Tibial nerve (tissue), 4 donors: Measurements from ENCODE around the gene SPRR2F. TPM values are rescaled to one million over a fixed set of nuclear protein-coding genes. Genes with fewer than 3 reads are reported as not detected.

Source experiments
- DNase-seq, 2 donors: peaks; one replicate each; pipeline ENCODE4 v3.0.0-alpha.2; 2019; ENCODE audit warnings: low spot score in 2 of 2
- H3K27ac ChIP-seq, 4 donors: fragments of 200-600 bp; sonication (generic) in 3 of 4; one replicate each; pipeline ENCODE4 v1.5.1; 2017 to 2019; ENCODE audit warnings: mild to moderate bottlenecking in 1 of 4
- H3K27me3 ChIP-seq, 2 donors: fragments of 200-600 bp; sonication (generic) in 1 of 2; one replicate each; pipeline versions ENCODE4 v1.5.1 to v1.6.0; 2017 to 2019
- H3K36me3 ChIP-seq, 3 donors: fragments of 200-600 bp; sonication (generic); one replicate each; pipeline ENCODE4 v1.5.1; 2018 to 2019
- H3K4me1 ChIP-seq, 4 donors: fragments of 200-600 bp; sonication (generic) in 3 of 4; one replicate each; pipeline ENCODE4 v1.5.1; 2017 to 2019
- H3K4me3 ChIP-seq, 4 donors: fragments of 200-600 bp; sonication (generic) in 3 of 4; one replicate each; pipeline ENCODE4 v1.5.1; 2017 to 2019; ENCODE audit warnings: mild to moderate bottlenecking in 1 of 4, moderate library complexity in 1 of 4
- H3K9me3 ChIP-seq, 4 donors: fragments of 200-600 bp; sonication (generic) in 3 of 4; one replicate each; pipeline ENCODE4 v1.5.1; 2017 to 2019
- EP300 ChIP-seq, 2 donors: sonication (generic); formaldehyde crosslinking; IDR thresholded peaks; one replicate each; pipeline ENCODE4 v1.6.1; 2017; ENCODE audit warnings: antibody characterized with exemption in 2 of 2, mild to moderate bottlenecking in 1 of 2
- POLR2A ChIP-seq, 2 donors: fragments of 450-650 bp; IDR thresholded peaks; one replicate each; pipeline ENCODE4 v1.6.1; 2017; ENCODE audit warnings: antibody characterized with exemption in 2 of 2, mild to moderate bottlenecking in 2 of 2, moderate library complexity in 2 of 2
- WGBS, 2 donors: methylation state at CpG; one replicate each; pipeline ENCODE4 v1.1.5; 2018; 5-methylcytosine and 5-hydroxymethylcytosine counted together
- total RNA-seq, 4 donors: library from RNA; depleted of rRNA; stranded (reverse); fragments of >200 nt; gene quantifications; one replicate each; pipeline ENCODE4 v1.1.0, GENCODE V29; 2016
- TF ChIP-seq, protein P1 (sequence below), 5 experiments: fragments of 200-600 bp in 3 of 5; fragments of 450-650 bp in 2 of 5; sonication (generic) in 3 of 5; IDR thresholded peaks; one replicate each; pipeline ENCODE4 v1.5.1; 2016 to 2019; ENCODE audit warnings: antibody characterized with exemption in 5 of 5, mild to moderate bottlenecking in 3 of 5, moderate library complexity in 2 of 5

Gene SPRR2F, protein sequence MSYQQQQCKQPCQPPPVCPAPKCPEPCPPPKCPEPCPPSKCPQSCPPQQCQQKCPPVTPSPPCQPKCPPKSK
- total RNA-seq, result not detected

DNA sequence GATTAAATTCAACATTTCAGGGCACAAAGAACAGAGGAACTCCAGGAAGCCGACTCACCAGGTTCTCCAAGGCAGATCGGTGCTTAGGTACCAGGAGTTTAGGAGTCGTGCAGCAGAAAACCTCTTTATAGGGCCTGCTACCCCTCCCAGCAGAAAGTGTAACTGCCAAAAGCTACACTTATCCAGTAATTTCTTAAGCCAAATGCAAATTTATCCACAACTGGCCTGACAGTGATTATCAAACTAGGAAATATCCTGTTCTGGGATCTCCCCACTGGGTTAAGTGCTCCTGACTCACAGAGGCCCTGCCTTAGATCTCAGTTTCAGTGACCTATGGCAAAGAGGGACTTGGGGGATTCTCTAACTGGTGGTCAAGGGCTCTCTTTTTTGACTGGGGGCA, at the start of gene SPRR2F:
Gene SPRR2F (minus strand): TSS at position 101 of the 400 bp plus-strand sequence. CDS start 783 bp downstream, outside the sequence.
- no peak for DNase-seq
- no peak within 1 kb of the TSS for H3K4me3 ChIP-seq
- no peaks in the 10 kb centered on the region for H3K9me3 ChIP-seq
- no peaks in the 10 kb centered on the region for H3K27me3 ChIP-seq
- 75 to 79% methylated on average over 3 of the region's 3 CpGs for WGBS, 2 donors
- TF ChIP-seq EP300 (IDR thresholded peaks at IDR 0.05) (no peak), POLR2A (IDR thresholded peaks at IDR 0.05) (no peak)
- TF ChIP-seq, protein P1, sequence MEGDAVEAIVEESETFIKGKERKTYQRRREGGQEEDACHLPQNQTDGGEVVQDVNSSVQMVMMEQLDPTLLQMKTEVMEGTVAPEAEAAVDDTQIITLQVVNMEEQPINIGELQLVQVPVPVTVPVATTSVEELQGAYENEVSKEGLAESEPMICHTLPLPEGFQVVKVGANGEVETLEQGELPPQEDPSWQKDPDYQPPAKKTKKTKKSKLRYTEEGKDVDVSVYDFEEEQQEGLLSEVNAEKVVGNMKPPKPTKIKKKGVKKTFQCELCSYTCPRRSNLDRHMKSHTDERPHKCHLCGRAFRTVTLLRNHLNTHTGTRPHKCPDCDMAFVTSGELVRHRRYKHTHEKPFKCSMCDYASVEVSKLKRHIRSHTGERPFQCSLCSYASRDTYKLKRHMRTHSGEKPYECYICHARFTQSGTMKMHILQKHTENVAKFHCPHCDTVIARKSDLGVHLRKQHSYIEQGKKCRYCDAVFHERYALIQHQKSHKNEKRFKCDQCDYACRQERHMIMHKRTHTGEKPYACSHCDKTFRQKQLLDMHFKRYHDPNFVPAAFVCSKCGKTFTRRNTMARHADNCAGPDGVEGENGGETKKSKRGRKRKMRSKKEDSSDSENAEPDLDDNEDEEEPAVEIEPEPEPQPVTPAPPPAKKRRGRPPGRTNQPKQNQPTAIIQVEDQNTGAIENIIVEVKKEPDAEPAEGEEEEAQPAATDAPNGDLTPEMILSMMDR (IDR thresholded peaks at IDR 0.05), result no peak
- H3K36me3 ChIP-seq, result no peaks in the 10 kb centered on the region
- H3K27ac ChIP-seq, result no peak within 1 kb of the TSS
- H3K4me1 ChIP-seq, result no peaks in the 10 kb centered on the region

DNA sequence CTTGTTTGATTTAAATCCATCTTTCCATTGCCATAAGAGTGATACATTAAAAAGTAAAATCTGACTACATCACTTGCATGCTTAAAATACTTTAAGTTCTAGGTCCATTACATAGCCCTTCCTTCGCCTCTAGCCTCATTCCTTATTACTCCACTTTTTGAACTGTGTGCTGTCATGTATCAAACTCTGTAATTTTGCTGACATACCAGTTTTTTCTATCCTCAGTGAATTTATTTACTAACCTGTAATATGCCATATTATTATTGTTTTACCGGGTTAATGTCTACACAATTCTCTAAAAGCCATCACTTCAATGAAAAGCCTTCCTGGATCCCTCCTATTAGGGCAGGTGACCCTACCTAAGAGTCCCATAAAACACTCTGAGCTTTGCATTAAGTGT, 42.2 kb upstream of the SPRR2F start:
- Histone ChIP-seq H3K27ac (no peak overlapping the region), H3K9me3 (peaks cover 0 to 25% (median 0%) of the 10 kb centered on the region in 4 donors), H3K4me1 (no peaks in the 10 kb centered on the region), H3K4me3 (no peak overlapping the region), H3K27me3 (no peaks in the 10 kb centered on the region), H3K36me3 (no peaks in the 10 kb centered on the region)
- DNase-seq, result no peak
- WGBS, 2 donors, result 90 to 93% methylated on average over 2 of the region's 2 CpGs
- TF ChIP-seq POLR2A (IDR thresholded peaks at IDR 0.05) (no peak), EP300 (IDR thresholded peaks at IDR 0.05) (no peak)
- TF ChIP-seq, protein P1 (IDR thresholded peaks at IDR 0.05), result no peak

DNA sequence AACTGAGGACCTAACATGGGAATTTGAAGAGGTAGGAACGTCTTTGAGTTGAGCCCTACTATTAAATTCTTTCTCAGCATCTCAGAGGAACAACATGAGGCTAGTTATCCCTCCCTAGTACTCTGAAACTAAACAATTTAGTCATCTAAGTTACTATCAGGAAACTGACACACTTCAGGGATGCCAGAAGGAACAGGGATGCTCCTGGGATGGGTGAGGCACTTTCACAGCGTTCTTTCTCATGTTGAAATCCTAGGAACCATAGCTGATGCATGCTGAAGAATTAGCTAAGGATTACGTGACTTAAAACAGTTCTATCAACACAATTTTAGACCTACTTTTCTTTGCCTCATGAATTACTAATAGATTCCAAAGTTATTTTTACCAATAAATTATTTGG, 39.2 kb upstream of the SPRR2F start:
- Histone ChIP-seq H3K9me3 (peaks cover 0 to under 1% (median 0%) of the 10 kb centered on the region in 4 donors), H3K4me1 (no peaks in the 10 kb centered on the region), H3K36me3 (no peaks in the 10 kb centered on the region), H3K27ac (no peak overlapping the region), H3K4me3 (no peak overlapping the region), H3K27me3 (no peaks in the 10 kb centered on the region)
- no peak for TF ChIP-seq EP300 (IDR thresholded peaks at IDR 0.05)
- no peak for TF ChIP-seq POLR2A (IDR thresholded peaks at IDR 0.05)
- TF ChIP-seq, protein P1 (IDR thresholded peaks at IDR 0.05), result no peak
- 67 to 68% methylated on average over 3 of the region's 3 CpGs for WGBS, 2 donors
- DNase-seq, result no peak

DNA sequence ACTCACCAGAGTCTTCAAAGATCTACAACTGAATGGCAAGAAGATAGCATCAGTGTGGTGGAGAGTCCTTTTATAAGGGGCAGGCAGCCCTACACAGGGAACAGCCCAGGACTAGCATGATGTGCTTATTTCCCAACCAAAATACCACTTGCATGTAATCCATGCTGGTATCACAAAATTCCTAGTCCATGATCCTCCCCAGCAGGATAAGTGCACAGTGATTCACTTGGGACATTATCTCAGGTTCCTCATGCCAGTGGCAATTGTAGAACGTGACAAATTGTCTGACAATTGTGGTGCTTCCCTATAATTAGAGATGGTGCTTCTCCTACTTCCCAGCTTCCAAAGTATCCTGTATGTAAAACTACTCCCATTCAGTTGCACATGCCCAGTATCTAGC, 37.5 kb upstream of the SPRR2F start, which contains the start of gene SPRR2G:
Gene SPRR2G (minus strand): TSS at position 45 of the 400 bp plus-strand sequence. CDS start 780 bp downstream, outside the sequence.
- no peak for TF ChIP-seq POLR2A (IDR thresholded peaks at IDR 0.05)
- TF ChIP-seq EP300 (IDR thresholded peaks at IDR 0.05), result no peak
- TF ChIP-seq, protein P1 (IDR thresholded peaks at IDR 0.05), result no peak
- Histone ChIP-seq H3K4me1 (no peaks in the 10 kb centered on the region), H3K27ac (no peak within 1 kb of the TSS), H3K4me3 (no peak within 1 kb of the TSS), H3K9me3 (no peaks in the 10 kb centered on the region), H3K27me3 (no peaks in the 10 kb centered on the region), H3K36me3 (no peaks in the 10 kb centered on the region)
- 62 to 71% methylated on average over 1 of the region's 1 CpG for WGBS, 2 donors
- DNase-seq, result no peak

DNA sequence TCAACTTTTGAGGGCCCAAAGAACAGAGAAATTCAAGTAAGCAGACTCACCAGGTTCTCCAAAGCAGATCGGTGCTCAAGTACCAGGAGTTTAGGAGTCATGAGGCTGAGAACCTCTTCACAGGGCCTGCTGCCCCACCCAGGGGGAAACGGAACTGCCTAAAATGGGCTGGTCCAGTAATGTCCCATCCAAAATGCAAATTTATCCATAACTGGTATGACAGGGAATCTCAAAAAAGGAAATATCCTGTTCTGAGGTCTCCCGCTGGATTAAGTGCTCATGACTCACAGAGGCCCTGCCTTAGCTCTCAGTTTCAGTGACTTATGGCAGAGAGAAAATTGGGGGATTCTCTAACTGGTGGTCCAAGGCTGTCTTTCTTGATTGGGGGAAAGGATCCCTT, 28.1 kb upstream of the SPRR2F start:
- Histone ChIP-seq H3K27me3 (no peaks in the 10 kb centered on the region), H3K27ac (no peak overlapping the region), H3K4me3 (no peak overlapping the region), H3K9me3 (no peaks in the 10 kb centered on the region), H3K36me3 (no peaks in the 10 kb centered on the region), H3K4me1 (no peaks in the 10 kb centered on the region)
- TF ChIP-seq POLR2A (IDR thresholded peaks at IDR 0.05), result no peak
- TF ChIP-seq, protein P1 (IDR thresholded peaks at IDR 0.05), result no peak
- TF ChIP-seq EP300 (IDR thresholded peaks at IDR 0.05), result no peak
- WGBS, 2 donors, result 91 to 93% methylated on average over 3 of the region's 3 CpGs
- no peak for DNase-seq
